Muscle of leg (tissue), 11 donors: ENCODE results near the gene C11orf68. TPM values are rescaled to one million over a fixed set of nuclear protein-coding genes. Genes with fewer than 3 reads are reported as not detected.

Source experiments
- DNase-seq: peaks from one replicate; pipeline ENCODE4 v3.0.0; 2013
- H3K27ac ChIP-seq: one replicate; pipeline ENCODE4 v1.5.1; 2013; ENCODE audit warnings: mild to moderate bottlenecking, low read length, control low read depth
- H3K27me3 ChIP-seq: one replicate; pipeline ENCODE4 v1.6.1; 2013; ENCODE audit warnings: low read length; ENCODE audit not compliant: control insufficient read depth, insufficient read depth
- H3K36me3 ChIP-seq: one replicate; pipeline ENCODE4 v1.6.1; 2013; ENCODE audit warnings: low read length; ENCODE audit not compliant: control insufficient read depth, insufficient read depth
- H3K4me1 ChIP-seq: one replicate; pipeline ENCODE4 v1.6.1; 2013; ENCODE audit warnings: low read length; ENCODE audit not compliant: control insufficient read depth, insufficient read depth
- H3K4me3 ChIP-seq: one replicate; pipeline ENCODE4 v1.5.1; 2013; ENCODE audit warnings: low read length, control low read depth
- H3K9me3 ChIP-seq: replicated peaks from 2 replicates; pipeline ENCODE4 v1.6.1; 2013; ENCODE audit warnings: low read depth, low read length; ENCODE audit not compliant: control insufficient read depth
- WGBS: methylation state at CpG from one replicate; pipeline ENCODE4 v1.1.5; 2013; ENCODE audit warnings: missing lambda C conversion rate; ENCODE audit not compliant: insufficient coverage; 5-methylcytosine and 5-hydroxymethylcytosine counted together
- polyA plus RNA-seq, 8 donors: library from polyadenylated mRNA; unstranded; fragments of 120-200 nt; gene quantifications; one replicate each; pipeline versions ENCODE4 v1.2.1 to v1.2.3, GENCODE V29; 2013; ENCODE audit warnings: inconsistent platforms in 1 of 8, low replicate concordance in 1 of 8; ENCODE audit not compliant: insufficient read length in 8 of 8, insufficient read depth in 1 of 8
- total RNA-seq: library from RNA; stranded (reverse); fragments of 120-200 nt; gene quantifications from one replicate; pipeline ENCODE4 v1.2.4, GENCODE V29; 2013

Gene C11orf68
- total and polyA plus RNA-seq, 9 donors, result 13.6 to 40.2 (median 36.7) TPM

GRCh38 chr11:65872586-65873317 lies 46.1 kb downstream of the C11orf68 start, which contains the start of gene EFEMP2:
Gene EFEMP2 (minus strand): TSS chr11:65872800. CDS start chr11:65872354, 446 bp downstream.
- peak; percentile 88 for DNase-seq

DNA sequence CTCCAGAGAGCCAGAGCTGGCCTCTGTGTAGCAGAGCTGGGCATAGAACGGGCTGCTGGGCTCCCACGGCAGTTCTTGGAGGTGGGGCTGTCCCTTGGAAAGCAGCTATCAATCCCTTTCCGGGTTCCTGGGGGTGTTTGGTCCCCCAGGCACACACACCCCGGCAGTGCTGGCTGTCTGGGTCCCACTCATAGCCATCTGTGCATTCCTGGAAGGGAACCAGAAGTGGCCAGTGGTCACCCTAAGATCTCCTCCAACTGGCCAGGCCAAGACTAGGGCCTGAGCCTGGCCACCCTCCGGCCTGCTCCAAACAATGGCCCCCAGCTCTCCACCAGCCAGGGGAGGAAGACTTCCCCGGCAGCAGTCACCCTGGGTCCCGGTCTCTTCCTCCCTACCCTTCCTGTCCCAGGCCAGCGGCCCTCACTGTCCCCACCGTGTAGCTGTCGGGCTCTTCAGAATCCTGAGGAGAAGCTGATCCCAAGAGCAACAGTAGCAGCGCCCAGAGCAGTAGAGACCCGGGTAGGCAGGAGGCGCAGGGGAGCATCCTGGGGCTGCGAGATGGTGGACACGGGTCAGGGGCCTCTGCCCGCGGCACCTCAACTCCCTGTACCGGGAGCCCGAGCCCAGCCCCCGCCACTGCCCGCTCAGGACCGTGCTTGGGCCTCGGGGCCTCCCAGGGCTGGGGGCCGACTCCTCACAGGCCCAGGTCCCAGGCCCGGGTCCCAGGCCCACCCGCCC lies 46.9 kb downstream of the C11orf68 start:
- Histone ChIP-seq H3K4me1 (peaks cover 33% of the 10 kb centered on the region), H3K9me3 (no peaks in the 10 kb centered on the region), H3K36me3 (peaks cover 43% of the 10 kb centered on the region), H3K4me3 (peak overlapping the region; percentile 68), H3K27me3 (no peaks in the 10 kb centered on the region), H3K27ac (peak overlapping the region; percentile 85)
- no peak for DNase-seq
- WGBS, result 8% methylated on average over 18 of the region's 26 CpGs

More at GRCh38 chr11:65872586-65873317, 46.1 kb downstream of the C11orf68 start, which contains the start of gene EFEMP2:
- H3K36me3 ChIP-seq, result peaks cover 36% of the 10 kb centered on the region
- H3K27me3 ChIP-seq, result no peaks in the 10 kb centered on the region
- H3K9me3 ChIP-seq, result no peaks in the 10 kb centered on the region
- WGBS, result 0% methylated on average over 40 of the region's 69 CpGs
- peaks cover 33% of the 10 kb centered on the region for H3K4me1 ChIP-seq
- peak within 1 kb of the TSS; percentile 68 for H3K4me3 ChIP-seq
- peak within 1 kb of the TSS; percentile 93 for H3K27ac ChIP-seq

DNA sequence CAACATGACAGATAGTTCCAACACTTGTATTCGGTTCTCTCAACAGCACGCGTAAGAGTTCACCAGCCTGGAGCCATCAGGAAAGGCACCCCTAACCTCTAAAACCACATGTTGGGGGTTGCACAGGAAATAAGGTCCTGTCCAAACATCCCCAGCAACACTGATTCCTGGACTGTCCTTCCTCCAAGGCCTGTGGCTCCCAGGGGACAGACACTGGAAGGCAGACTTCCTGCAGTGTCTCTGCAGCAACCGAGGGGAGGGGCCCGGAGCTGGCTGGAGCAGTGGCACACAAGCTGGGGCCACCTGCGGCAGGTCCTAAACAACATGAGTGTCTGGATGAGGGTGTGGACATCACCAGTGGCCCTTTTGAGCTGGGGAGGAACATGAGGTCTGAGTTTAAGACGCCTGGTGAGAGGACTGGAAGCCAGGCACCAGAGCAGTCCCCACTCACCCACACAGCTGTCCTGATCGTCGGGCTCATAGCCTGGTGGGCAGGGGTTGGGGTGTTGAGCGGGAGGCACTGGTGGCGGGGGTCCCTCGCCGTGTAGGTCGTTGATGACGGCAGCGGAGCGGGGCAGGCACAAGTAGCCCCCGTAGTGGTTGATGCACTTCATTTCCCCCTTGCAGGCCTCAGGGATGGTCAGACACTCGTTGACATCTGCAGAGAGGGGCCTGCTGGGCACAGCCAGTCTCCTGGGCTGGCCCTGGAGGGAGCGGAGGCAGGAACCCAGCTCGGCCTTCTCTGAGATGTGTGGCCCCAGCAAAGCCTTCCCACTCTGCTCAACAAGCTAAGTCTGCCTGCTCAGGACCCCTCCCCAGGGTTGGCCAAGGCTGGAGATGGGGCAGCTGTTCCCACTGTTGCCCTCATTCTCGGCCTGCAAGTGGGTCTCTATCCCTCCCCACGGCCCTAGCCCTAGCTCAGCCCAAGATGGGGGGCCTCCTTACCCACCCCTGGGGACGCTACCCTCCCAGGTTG lies 47.9 kb downstream of the C11orf68 start:
- H3K4me1 ChIP-seq, result peaks cover 33% of the 10 kb centered on the region
- WGBS, result 60% methylated on average over 17 of the region's 24 CpGs
- peaks cover 53% of the 10 kb centered on the region for H3K36me3 ChIP-seq
- DNase-seq, result peak; percentile 61
- H3K27ac ChIP-seq, result peak overlapping the region; percentile 85
- peak overlapping the region; percentile 68 for H3K4me3 ChIP-seq
- no peaks in the 10 kb centered on the region for H3K9me3 ChIP-seq
- no peaks in the 10 kb centered on the region for H3K27me3 ChIP-seq

- Histone ChIP-seq H3K4me1 (peaks cover 33% of the 10 kb centered on the region), H3K4me3 (no peak overlapping the region), H3K36me3 (peaks cover 60% of the 10 kb centered on the region)
These were observed 48.6 kb downstream of the C11orf68 start for GRCh38 chr11:65870307-65870658.

GRCh38 chr11:65869643-65870306 lies 49.1 kb downstream of the C11orf68 start:
- Histone ChIP-seq H3K27me3 (no peaks in the 10 kb centered on the region), H3K9me3 (no peaks in the 10 kb centered on the region), H3K4me1 (peaks cover 33% of the 10 kb centered on the region), H3K36me3 (peaks cover 65% of the 10 kb centered on the region), H3K4me3 (no peak overlapping the region), H3K27ac (no peak overlapping the region)
- no peak for DNase-seq
- 79% methylated on average over 14 of the region's 24 CpGs for WGBS

More at GRCh38 chr11:65870307-65870658, 48.6 kb downstream of the C11orf68 start:
- WGBS, result 82% methylated on average over 8 of the region's 11 CpGs
- peak overlapping the region; percentile 13 for H3K27ac ChIP-seq
- H3K27me3 ChIP-seq, result no peaks in the 10 kb centered on the region
- H3K9me3 ChIP-seq, result no peaks in the 10 kb centered on the region
- no peak for DNase-seq

GRCh38 chr11:65868907-65869306 lies 50.0 kb downstream of the C11orf68 start:
- WGBS, result no CpG with 5 or more reads among the region's 3 CpGs
- no peaks in the 10 kb centered on the region for H3K9me3 ChIP-seq
- no peak overlapping the region for H3K27ac ChIP-seq
- peaks cover 74% of the 10 kb centered on the region for H3K36me3 ChIP-seq
- no peak for DNase-seq
- H3K4me1 ChIP-seq, result peaks cover 31% of the 10 kb centered on the region
- H3K4me3 ChIP-seq, result no peak overlapping the region
- H3K27me3 ChIP-seq, result no peaks in the 10 kb centered on the region

DNA sequence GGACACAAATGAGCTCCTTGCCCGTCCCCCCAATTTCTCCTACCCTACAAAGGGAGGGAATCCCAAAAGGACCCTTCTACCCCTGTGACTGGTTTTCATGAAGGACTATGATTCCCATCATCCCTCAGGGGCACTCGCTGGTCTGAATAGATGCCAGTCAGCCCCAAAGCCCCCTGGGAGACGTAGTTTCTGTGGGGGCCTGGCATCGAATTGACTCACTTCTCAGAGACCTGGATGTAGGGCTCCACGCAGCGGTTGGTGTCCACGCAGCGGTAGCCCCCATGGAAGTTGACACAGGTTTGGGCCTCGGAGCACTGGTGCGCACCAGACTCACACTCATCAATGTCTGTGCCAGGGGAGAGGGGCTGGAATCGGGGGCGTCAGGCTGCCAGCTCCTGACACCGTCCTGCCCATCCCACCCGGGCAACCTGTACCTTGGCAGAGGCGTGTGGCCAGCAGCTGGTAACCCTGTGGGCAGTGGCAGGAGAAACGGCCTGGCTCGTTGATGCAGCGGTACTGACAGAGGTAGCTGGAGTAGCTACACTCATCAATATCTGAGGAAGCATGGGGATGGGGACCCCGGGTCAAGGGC lies 50.7 kb downstream of the C11orf68 start:
- no peak overlapping the region for H3K27ac ChIP-seq
- peaks cover 81% of the 10 kb centered on the region for H3K36me3 ChIP-seq
- no peak overlapping the region for H3K4me3 ChIP-seq
- DNase-seq, result no peak
- no peaks in the 10 kb centered on the region for H3K27me3 ChIP-seq
- H3K9me3 ChIP-seq, result no peaks in the 10 kb centered on the region
- 73% methylated on average over 13 of the region's 19 CpGs for WGBS
- H3K4me1 ChIP-seq, result peaks cover 26% of the 10 kb centered on the region

- peaks cover 26% of the 10 kb centered on the region for H3K4me1 ChIP-seq
- no peak for DNase-seq
- H3K4me3 ChIP-seq, result no peak overlapping the region
- 56% methylated on average over 16 of the region's 29 CpGs for WGBS
- H3K27me3 ChIP-seq, result no peaks in the 10 kb centered on the region
- H3K9me3 ChIP-seq, result no peaks in the 10 kb centered on the region
- H3K36me3 ChIP-seq, result peaks cover 88% of the 10 kb centered on the region
- H3K27ac ChIP-seq, result no peak overlapping the region
These were observed 51.4 kb downstream of the C11orf68 start for GRCh38 chr11:65867284-65868071.
